HCT116 (cell line): Measurements from ENCODE around the gene PCK2. TPM values are rescaled to one million over a fixed set of nuclear protein-coding genes. Genes with fewer than 3 reads are reported as not detected.

Experiments used
- ATAC-seq: fragments of 200-7000 bp; cut with Tn5 transposase; 2 replicates; pipeline ENCODE4 v1.9.1; 2020; ENCODE audit warnings: mild to moderate bottlenecking, moderate library complexity
- BruUV-seq: library from RNA; stranded (reverse); fragments of 400-500 nt; replicated peaks from 2 replicates; lab custom pipeline; 2021; lab: Mats Ljungman, UMichigan
- CTCF ChIA-PET: fragments of 300-600 bp; sonication (Branson Sonifier 250); formaldehyde crosslinking; loops from one replicate; lab custom pipeline; 2021; ENCODE audit warnings: antibody characterized with exemption; lab: Charles Lee
- POLR2A ChIA-PET: fragments of 300-600, 350-600 bp; sonication (Branson Sonifier 250); formaldehyde crosslinking; loops from one replicate; lab custom pipeline; 2021; ENCODE audit warnings: antibody characterized with exemption; lab: Charles Lee
- RAD21 ChIA-PET, 2 experiments: fragments of 300-600 bp; sonication (Branson Sonifier 250); formaldehyde crosslinking; loops; one replicate each; lab custom pipeline; 2023; ENCODE audit warnings: low total read pairs in 2 of 2; ENCODE audit not compliant: uncharacterized antibody in 2 of 2, unreplicated experiment in 2 of 2, low non-redundant PET in 1 of 2; lab: Charles Lee
- DNase-seq: peaks from one replicate; pipeline ENCODE4 v3.0.0-alpha.2; 2010; ENCODE audit warnings: low read depth, low spot score
- H2AFZ ChIP-seq: fragments of 200-600 bp; shearing (Covaris generic), sonication (generic); 2 replicates; pipeline ENCODE4 v1.6.1; 2017; ENCODE audit warnings: low read depth, mixed run types, mixed read lengths, antibody characterized with exemption, low read length; ENCODE audit not compliant: poor library complexity, severe bottlenecking
- H3K27ac ChIP-seq: 2 replicates; pipeline ENCODE4 v1.5.1; 2012; ENCODE audit warnings: low read depth, low read length
- H3K27me3 ChIP-seq: fragments of 200-600 bp; sonication (generic); 2 replicates; pipeline ENCODE4 v1.6.1; 2016; ENCODE audit warnings: mixed run types, low read length, mixed read lengths; ENCODE audit not compliant: insufficient read depth
- H3K36me3 ChIP-seq, 2 experiments: fragments of 200-500 bp in 1 of 2; fragments of 200-600 bp in 1 of 2; sonication (Bioruptor generic) in 1 of 2; sonication (generic) in 1 of 2; 2 replicates each; pipeline versions ENCODE4 v1.5.1 to v1.6.1; 2014 to 2016; ENCODE audit warnings: low read length in 2 of 2, inconsistent platforms in 1 of 2, mixed read lengths in 1 of 2, mixed run types in 1 of 2; ENCODE audit not compliant: insufficient read depth in 2 of 2, control insufficient read depth in 1 of 2
- H3K4me1 ChIP-seq, 2 experiments: fragments of 200-600 bp in 1 of 2; sonication (generic) in 1 of 2; 2 replicates each; pipeline versions ENCODE4 v1.5.1 to v1.6.1; 2012 to 2017; ENCODE audit warnings: low read length in 2 of 2, inconsistent platforms in 1 of 2, mild to moderate bottlenecking in 1 of 2, mixed read lengths in 1 of 2, mixed run types in 1 of 2, moderate library complexity in 1 of 2; ENCODE audit not compliant: insufficient read depth in 2 of 2, control insufficient read depth in 1 of 2
- H3K4me2 ChIP-seq: fragments of 200-600 bp; sonication (generic); 2 replicates; pipeline ENCODE4 v1.6.1; 2017; ENCODE audit warnings: mixed run types, low read length, mixed read lengths
- H3K4me3 ChIP-seq, 2 experiments: fragments of 200-600 bp in 1 of 2; sonication (generic) in 1 of 2; replicated peaks in 1 of 2; 2 replicates each; pipeline ENCODE4 v1.5.1; 2011 to 2016; ENCODE audit warnings: low read length in 2 of 2, control low read depth in 1 of 2, low read depth in 1 of 2, mild to moderate bottlenecking in 1 of 2, mixed read lengths in 1 of 2, mixed run types in 1 of 2
- H3K79me2 ChIP-seq: fragments of 200-600 bp; sonication (generic); 2 replicates; pipeline ENCODE4 v1.6.1; 2017; ENCODE audit warnings: mild to moderate bottlenecking, mixed run types, low read length, moderate library complexity, mixed read lengths; ENCODE audit not compliant: insufficient read depth
- H3K9ac ChIP-seq: fragments of 200-600 bp; sonication (generic); 2 replicates; pipeline ENCODE4 v1.6.1; 2016; ENCODE audit warnings: low read length, mixed read lengths
- H3K9me2 ChIP-seq: fragments of 200-600 bp; sonication (generic), shearing (Covaris generic); 2 replicates; pipeline ENCODE4 v1.6.1; 2017; ENCODE audit warnings: mixed run types, mild to moderate bottlenecking, moderate library complexity; ENCODE audit not compliant: insufficient read depth
- H3K9me3 ChIP-seq, 2 experiments: fragments of 200-500 bp in 1 of 2; fragments of 200-600 bp in 1 of 2; sonication (Bioruptor generic) in 1 of 2; sonication (generic) in 1 of 2; 2 replicates each; pipeline ENCODE4 v1.6.1; 2014 to 2017; ENCODE audit warnings: low read length in 2 of 2, mixed read lengths in 2 of 2, inconsistent platforms in 1 of 2, low read depth in 1 of 2, mild to moderate bottlenecking in 1 of 2, mixed run types in 1 of 2, moderate library complexity in 1 of 2; ENCODE audit not compliant: control insufficient read depth in 1 of 2, insufficient read depth in 1 of 2
- H4K20me1 ChIP-seq: fragments of 200-600 bp; sonication (generic), shearing (Covaris generic); 2 replicates; pipeline ENCODE4 v1.6.1; 2017; ENCODE audit warnings: mixed run types, mild to moderate bottlenecking, moderate library complexity; ENCODE audit not compliant: insufficient read depth
- CBX3 ChIP-seq: IDR thresholded peaks from 2 replicates; pipeline ENCODE4 v1.6.1; 2012; ENCODE audit warnings: low read depth
- EZH2 ChIP-seq: fragments of 200-600 bp; sonication (generic); IDR thresholded peaks from 2 replicates; pipeline ENCODE4 v1.6.1; 2017; ENCODE audit warnings: antibody characterized with exemption, mixed run types
- EZH2phosphoT487 ChIP-seq: fragments of 200-600 bp; IDR thresholded peaks from 2 replicates; pipeline ENCODE4 v1.6.1; 2018; ENCODE audit warnings: antibody characterized with exemption, borderline replicate concordance
- FOSL1 ChIP-seq: IDR thresholded peaks from 2 replicates; pipeline ENCODE4 v1.6.1; 2012; ENCODE audit warnings: low read depth
- POLR2A ChIP-seq: IDR thresholded peaks from 2 replicates; pipeline ENCODE4 v1.7.0; 2011; ENCODE audit warnings: borderline replicate concordance; ENCODE audit not compliant: insufficient read depth, insufficient read length; ENCODE audit errors: extremely low read depth
- SIN3A ChIP-seq: IDR thresholded peaks from 2 replicates; pipeline ENCODE4 v1.6.1; 2012; ENCODE audit warnings: low read depth
- SP1 ChIP-seq: IDR thresholded peaks from 2 replicates; pipeline ENCODE4 v1.6.1; 2012; ENCODE audit warnings: low read depth
- SRF ChIP-seq: IDR thresholded peaks from 2 replicates; pipeline ENCODE4 v1.6.1; 2012; ENCODE audit warnings: low read depth
- TCF7L2 ChIP-seq: IDR thresholded peaks from 2 replicates; pipeline ENCODE4 v1.7.0; 2011; ENCODE audit warnings: borderline replicate concordance, inconsistent platforms; ENCODE audit not compliant: insufficient read depth, insufficient read length; ENCODE audit errors: extremely low read depth
- YY1 ChIP-seq: IDR thresholded peaks from 2 replicates; pipeline ENCODE4 v1.6.1; 2011; ENCODE audit warnings: low read length, low read depth, moderate library complexity, mild to moderate bottlenecking; ENCODE audit not compliant: insufficient replicate concordance; ENCODE audit errors: extremely low read depth
- ZNF274 ChIP-seq: fragments of 200-500 bp; sonication (Bioruptor generic); IDR thresholded peaks from 2 replicates; pipeline ENCODE4 v1.6.1; 2014; ENCODE audit warnings: mild to moderate bottlenecking, low read depth, low read length, inconsistent platforms
- intact Hi-C: fragments of 100-400 bp; cut with micrococcal nuclease; formaldehyde crosslinking; loops from 2 replicates; pipeline ENCODE4 v1.10.0; 2022
- total RNA-seq: library from RNA; stranded (reverse); gene quantifications from one replicate; pipeline ENCODE4 v1.2.1, GENCODE V29; 2021; ENCODE audit not compliant: unreplicated experiment
- TF ChIP-seq, protein P1 (sequence below): IDR thresholded peaks from 2 replicates; pipeline ENCODE4 v1.6.1; 2012
- TF ChIP-seq, protein P2 (sequence below): IDR thresholded peaks from 2 replicates; pipeline ENCODE4 v1.6.1; 2012; ENCODE audit warnings: low read depth

PCK2 gene
- total RNA-seq, 1 experiment from 2014 or later: 94.1 TPM

DNA sequence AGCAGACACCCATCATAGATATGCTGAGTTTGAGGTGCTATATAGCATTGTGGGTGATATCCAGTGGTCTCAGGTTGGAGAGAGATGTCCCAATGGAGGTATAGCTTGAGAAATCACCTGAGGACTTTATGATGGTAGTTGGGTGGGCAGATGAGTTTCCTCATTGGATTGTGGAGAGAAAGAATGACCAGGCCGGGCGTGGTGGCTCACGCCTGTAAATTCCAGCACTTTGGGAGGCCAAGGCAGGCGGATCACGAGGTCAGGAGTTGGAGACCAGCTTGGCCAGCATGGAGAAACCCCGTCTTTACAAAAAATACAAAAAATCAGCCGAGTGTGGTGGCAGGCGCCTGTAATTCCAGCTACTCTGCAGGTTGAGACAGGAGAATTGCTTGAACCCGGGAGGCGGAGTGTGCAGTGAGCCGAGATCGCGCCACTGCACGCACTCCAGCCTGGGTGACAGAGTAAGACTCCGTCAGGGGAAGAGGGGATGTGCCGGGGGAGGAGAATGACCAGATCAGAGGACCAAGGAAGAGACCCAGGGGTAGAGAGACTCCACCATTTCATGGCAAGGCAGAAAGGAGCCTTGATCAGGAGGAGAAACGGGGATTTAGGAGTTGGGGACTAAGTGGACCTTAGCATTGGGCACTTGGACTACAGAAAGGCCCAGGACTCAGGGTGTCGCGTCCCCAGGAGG, 757 bp upstream of the PCK2 start (continued):
- TF ChIP-seq, protein P1, sequence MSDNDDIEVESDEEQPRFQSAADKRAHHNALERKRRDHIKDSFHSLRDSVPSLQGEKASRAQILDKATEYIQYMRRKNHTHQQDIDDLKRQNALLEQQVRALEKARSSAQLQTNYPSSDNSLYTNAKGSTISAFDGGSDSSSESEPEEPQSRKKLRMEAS: no peak

DNA sequence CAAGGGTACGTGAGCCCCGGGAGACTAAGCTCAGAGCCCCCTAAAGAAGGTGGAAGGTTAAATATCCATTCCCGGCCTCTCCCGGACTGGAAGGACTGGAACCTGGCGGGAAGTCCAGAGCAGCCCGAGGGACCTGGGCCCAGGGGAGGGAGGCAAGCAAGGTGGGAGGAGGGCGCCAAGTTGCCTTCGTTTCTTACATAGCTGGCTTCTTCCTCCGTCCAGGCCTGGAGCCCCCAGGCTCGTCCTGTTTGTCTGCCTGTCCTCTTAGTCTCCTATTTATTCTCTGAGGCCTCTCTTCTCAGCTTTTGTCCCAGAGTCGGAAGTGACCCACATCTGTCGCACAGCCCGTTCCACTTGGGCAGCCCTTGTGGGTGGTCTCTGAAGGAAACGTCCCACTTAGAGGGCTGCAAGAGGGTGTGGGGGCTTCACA, 745 bp downstream of the PCK2 start:
- Histone ChIP-seq H2AFZ (no peak overlapping the region), H3K9me3 (no peaks in the 10 kb centered on the region), H3K27ac (peak overlapping the region; percentile 87), H3K9ac (peak overlapping the region; percentile 84), H3K79me2 (peaks cover 7% of the 10 kb centered on the region; the same call in 1 of the 2 replicates), H4K20me1 (no peaks in the 10 kb centered on the region), H3K36me3 (no peaks in the 10 kb centered on the region), H3K9me2 (no peaks in the 10 kb centered on the region), H3K4me1 (peaks cover 15 to 22% of the 10 kb centered on the region in 2 experiments), H3K27me3 (no peaks in the 10 kb centered on the region), H3K4me2 (peak overlapping the region; percentile 87), H3K4me3 (peak overlapping the region; percentile 94 to 96)
- intact Hi-C loops: loop anchor here (1.0 to 10.0 kb wide), 2 partner anchors 19 to 110 kb away; partner anchors contain the start of genes DCAF11, DHRS4L2 and NRL
- ChIA-PET RAD21 (interaction anchor here in 1 of 2 experiments (0.5 kb wide), 1 partner anchor 173 kb away, joined by 3 read pairs; no protein-coding TSS in a partner anchor), POLR2A (interaction anchor here (1.1 to 4.5 kb wide), 5 partner anchors 12 to 66 kb away, joined by 4 to 49 read pairs (median 8); partner anchors contain the start of genes DCAF11, IRF9 and NRL), CTCF (interaction anchor here (6.0 kb wide), 1 partner anchor 14 kb away, joined by 73 read pairs; no protein-coding TSS in a partner anchor)
- no TSS peak for BruUV-seq
- DNase-seq (no peak), ATAC-seq (no peak; the same call in 1 of the 2 replicates)
- TF ChIP-seq YY1 (no peak), POLR2A (no peak), CBX3 (no peak), FOSL1 (no peak), TCF7L2 (no peak), SRF (no peak), EZH2phosphoT487 (no peak), EZH2 (no peak), SIN3A (no peak), SP1 (no peak), ZNF274 (no peak)
- TF ChIP-seq, protein P2, sequence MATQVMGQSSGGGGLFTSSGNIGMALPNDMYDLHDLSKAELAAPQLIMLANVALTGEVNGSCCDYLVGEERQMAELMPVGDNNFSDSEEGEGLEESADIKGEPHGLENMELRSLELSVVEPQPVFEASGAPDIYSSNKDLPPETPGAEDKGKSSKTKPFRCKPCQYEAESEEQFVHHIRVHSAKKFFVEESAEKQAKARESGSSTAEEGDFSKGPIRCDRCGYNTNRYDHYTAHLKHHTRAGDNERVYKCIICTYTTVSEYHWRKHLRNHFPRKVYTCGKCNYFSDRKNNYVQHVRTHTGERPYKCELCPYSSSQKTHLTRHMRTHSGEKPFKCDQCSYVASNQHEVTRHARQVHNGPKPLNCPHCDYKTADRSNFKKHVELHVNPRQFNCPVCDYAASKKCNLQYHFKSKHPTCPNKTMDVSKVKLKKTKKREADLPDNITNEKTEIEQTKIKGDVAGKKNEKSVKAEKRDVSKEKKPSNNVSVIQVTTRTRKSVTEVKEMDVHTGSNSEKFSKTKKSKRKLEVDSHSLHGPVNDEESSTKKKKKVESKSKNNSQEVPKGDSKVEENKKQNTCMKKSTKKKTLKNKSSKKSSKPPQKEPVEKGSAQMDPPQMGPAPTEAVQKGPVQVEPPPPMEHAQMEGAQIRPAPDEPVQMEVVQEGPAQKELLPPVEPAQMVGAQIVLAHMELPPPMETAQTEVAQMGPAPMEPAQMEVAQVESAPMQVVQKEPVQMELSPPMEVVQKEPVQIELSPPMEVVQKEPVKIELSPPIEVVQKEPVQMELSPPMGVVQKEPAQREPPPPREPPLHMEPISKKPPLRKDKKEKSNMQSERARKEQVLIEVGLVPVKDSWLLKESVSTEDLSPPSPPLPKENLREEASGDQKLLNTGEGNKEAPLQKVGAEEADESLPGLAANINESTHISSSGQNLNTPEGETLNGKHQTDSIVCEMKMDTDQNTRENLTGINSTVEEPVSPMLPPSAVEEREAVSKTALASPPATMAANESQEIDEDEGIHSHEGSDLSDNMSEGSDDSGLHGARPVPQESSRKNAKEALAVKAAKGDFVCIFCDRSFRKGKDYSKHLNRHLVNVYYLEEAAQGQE: no peak
